GM13977 (cell line): Measurements from ENCODE around the gene SRSF1.
"Not testable (repeated sequence)": the region's sequence is repeated elsewhere in the genome, so short reads cannot be mapped to it uniquely, and the experiment has no call there.

Source experiments
- DNase-seq: peaks from one replicate; pipeline ENCODE4 v3.0.0; 2012; ENCODE audit warnings: low spot score
- CTCF ChIP-seq: IDR thresholded peaks from 2 replicates; pipeline ENCODE4 v1.5.1; 2012; ENCODE audit warnings: mild to moderate bottlenecking, control low read depth; ENCODE audit not compliant: insufficient read depth; ENCODE audit errors: extremely low read depth, missing control alignments
- in situ Hi-C: fragments of 300-500 bp; cut with MboI; formaldehyde crosslinking; loops from one replicate; pipeline ENCODE4 v1.12.0; 2022; ENCODE audit warnings: low sequenced_read_pairs, low pct_unique_long_range_greater_than_20kb, mixed read lengths, inconsistent platforms; ENCODE audit not compliant: unreplicated experiment

Gene SRSF1

DNA sequence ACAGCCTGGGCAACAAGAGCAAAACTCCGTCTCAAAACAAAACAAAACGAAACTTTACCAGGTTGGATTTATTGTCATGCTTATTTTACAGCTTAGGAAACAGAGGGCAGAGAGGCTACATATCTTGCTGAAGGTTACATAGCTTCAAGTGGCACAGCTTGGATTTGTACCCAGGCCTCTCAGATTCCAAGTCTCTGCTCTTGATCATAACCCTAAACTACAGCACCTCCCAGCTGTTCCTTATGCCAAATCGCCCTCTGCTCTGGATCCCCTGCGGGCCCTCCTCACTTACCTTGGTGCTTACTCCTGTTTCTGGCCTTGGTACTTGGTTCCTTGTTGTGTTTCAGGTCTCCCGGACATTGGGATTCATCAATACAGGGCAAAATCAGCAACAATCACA, 40.2 kb downstream of the SRSF1 start:
- in situ Hi-C loops: no loop called here
- no peak for DNase-seq
- TF ChIP-seq CTCF: no peak

DNA sequence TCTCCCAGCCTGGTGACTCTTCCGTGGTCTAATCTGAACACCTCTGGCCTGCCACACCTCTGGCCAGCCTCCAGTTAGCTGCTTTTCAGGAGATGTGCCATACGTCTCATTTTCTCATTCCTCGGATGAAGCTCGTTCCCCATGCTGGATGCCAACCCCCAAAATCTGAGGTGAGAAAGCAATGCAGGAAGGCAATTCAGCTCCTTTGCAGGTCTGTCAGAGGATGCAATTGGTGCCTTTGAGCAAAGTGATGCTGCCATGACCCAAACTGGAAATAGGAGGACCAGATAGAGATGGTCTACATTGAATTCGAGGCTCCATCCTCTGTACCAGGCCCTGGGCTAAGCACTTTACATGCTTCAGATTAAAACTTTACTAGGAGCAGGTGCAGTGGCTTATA, 40.8 kb downstream of the SRSF1 start:
- DNase-seq: no peak
- TF ChIP-seq CTCF: no peak
- in situ Hi-C loops: no loop called here

DNA sequence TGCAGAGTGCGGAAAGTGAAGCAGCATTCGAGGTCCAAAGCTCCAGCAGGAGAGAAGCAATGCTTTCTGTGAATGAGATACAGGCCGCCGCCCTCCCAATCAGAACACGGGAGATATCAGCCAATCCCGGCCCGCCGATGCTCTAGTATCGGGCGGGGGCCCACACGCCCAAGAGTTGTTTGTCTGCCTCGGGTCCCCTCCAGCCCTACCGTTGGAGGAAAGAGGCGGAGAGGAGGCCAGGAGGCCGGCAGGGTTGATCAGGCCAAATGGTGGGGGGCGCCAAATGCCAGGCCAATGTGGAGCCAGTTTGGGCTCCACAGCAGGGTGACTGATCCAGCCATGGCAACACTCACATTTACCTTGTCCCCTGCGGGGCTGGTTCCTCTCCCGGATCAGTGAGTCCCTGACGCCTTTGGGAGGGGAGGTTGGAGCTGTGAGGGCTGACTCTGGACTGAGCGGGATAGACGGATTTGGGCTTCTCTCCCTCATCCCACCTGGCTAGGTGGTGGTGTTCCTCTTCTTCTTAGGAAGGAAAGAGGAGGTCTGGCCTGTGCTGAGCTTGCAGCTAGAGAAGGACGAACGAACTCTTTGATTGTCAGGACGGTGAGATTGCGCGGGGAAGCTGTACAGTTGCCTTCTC, 41.4 kb downstream of the SRSF1 start:
- no peak for DNase-seq
- no peak for TF ChIP-seq CTCF
- in situ Hi-C loops: no loop called here

GRCh38 chr17:57963149-57963511, 43.9 kb downstream of the SRSF1 start:
- no peak for DNase-seq
- TF ChIP-seq CTCF: no peak
- in situ Hi-C loops: no loop called here

- DNase-seq: no peak
Observed at GRCh38 chr17:57962279-57963148, 44.5 kb downstream of the SRSF1 start.

DNA sequence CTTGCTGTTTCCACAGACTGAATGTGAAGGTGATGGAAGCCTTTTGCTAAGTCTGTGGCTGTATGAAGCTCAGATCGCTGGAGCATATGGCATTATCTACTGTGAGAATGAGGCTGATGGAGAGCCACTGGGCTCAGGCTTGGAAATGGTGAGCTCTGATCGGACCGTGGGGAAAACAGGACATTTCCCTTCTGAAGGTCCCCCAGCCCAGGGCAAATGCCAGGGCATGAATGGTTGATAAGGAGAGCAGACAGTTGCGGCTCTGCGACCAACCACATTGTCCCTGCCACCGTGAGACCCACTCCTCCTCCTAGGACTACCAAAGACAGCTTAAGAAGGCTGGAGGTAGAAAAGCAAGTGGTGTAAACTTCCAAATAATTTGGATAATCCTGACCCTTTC, 47.1 kb downstream of the SRSF1 start:
- in situ Hi-C loops: no loop called here
- DNase-seq: no peak
- no peak for TF ChIP-seq CTCF

More at GRCh38 chr17:57962279-57963148, 44.5 kb downstream of the SRSF1 start:
- no peak for TF ChIP-seq CTCF
- in situ Hi-C loops: no loop called here

- DNase-seq, in situ Hi-C loops: not testable (repeated sequence)
Observed at GRCh38 chr17:57958391-57958790, 48.7 kb downstream of the SRSF1 start.
